ENCODE measurements around the gene RPS27A.

DNA sequence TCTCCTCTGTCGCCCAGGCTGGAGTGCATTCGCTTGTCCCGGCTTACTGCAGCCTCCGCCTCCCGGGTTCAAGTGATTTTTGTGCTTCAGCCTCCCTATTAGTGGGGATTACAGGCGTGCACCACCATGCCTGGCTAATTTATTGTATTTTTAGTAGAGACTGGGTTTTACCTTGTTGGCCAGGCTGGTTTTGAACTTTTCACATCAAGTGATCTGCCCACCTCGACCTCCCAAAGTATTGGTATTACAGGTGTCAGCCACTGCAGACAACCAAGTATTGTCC, 1.1 kb downstream of the RPS27A start:
- TF ChIP-seq, protein P1, sequence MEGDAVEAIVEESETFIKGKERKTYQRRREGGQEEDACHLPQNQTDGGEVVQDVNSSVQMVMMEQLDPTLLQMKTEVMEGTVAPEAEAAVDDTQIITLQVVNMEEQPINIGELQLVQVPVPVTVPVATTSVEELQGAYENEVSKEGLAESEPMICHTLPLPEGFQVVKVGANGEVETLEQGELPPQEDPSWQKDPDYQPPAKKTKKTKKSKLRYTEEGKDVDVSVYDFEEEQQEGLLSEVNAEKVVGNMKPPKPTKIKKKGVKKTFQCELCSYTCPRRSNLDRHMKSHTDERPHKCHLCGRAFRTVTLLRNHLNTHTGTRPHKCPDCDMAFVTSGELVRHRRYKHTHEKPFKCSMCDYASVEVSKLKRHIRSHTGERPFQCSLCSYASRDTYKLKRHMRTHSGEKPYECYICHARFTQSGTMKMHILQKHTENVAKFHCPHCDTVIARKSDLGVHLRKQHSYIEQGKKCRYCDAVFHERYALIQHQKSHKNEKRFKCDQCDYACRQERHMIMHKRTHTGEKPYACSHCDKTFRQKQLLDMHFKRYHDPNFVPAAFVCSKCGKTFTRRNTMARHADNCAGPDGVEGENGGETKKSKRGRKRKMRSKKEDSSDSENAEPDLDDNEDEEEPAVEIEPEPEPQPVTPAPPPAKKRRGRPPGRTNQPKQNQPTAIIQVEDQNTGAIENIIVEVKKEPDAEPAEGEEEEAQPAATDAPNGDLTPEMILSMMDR (IDR thresholded peaks at IDR 0.05; ENCODE audit: low read depth, low read length) = no peak
- TF ChIP-seq, protein P2, sequence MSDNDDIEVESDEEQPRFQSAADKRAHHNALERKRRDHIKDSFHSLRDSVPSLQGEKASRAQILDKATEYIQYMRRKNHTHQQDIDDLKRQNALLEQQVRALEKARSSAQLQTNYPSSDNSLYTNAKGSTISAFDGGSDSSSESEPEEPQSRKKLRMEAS (IDR thresholded peaks at IDR 0.05; ENCODE audit: low read depth, low read length) = no peak

Data from NB4 (cell line).